Astrocyte of the spinal cord (primary cell): ENCODE results near the gene CORO2B.

Experiments
- DNase-seq: peaks from one replicate; pipeline ENCODE4 v3.0.0; 2011; ENCODE audit warnings: low read depth, low spot score
- H3K4me3 ChIP-seq: 2 replicates; pipeline ENCODE4 v1.5.1; 2011; ENCODE audit warnings: low read depth, mild to moderate bottlenecking, low read length, moderate library complexity
- CTCF ChIP-seq: IDR thresholded peaks from 2 replicates; pipeline ENCODE4 v1.5.1; 2012; ENCODE audit warnings: low read depth, mild to moderate bottlenecking, low read length, inconsistent platforms
- in situ Hi-C: cut with HindIII; loops from 2 replicates; pipeline ENCODE4 v1.10.0; 2017; ENCODE audit warnings: low sequenced_read_pairs

Gene CORO2B

GRCh38 chr15:68725736-68726135 is 146.9 kb downstream of the CORO2B start:
- no peak for DNase-seq
- no peak for TF ChIP-seq CTCF
- in situ Hi-C loops, result no loop called here
- no peak overlapping the region for H3K4me3 ChIP-seq

GRCh38 chr15:68726246-68726645 is 147.5 kb downstream of the CORO2B start:
- in situ Hi-C loops, result no loop called here
- no peak overlapping the region for H3K4me3 ChIP-seq
- DNase-seq, result no peak
- TF ChIP-seq CTCF, result no peak

- TF ChIP-seq CTCF, result no peak
- no peak overlapping the region for H3K4me3 ChIP-seq
- in situ Hi-C loops, result no loop called here
- peak; percentile 22 for DNase-seq
Measured at GRCh38 chr15:68729789-68730411, 151.1 kb downstream of the CORO2B start.

GRCh38 chr15:68730471-68730919 is 151.7 kb downstream of the CORO2B start:
- DNase-seq, result peak; percentile 31

GRCh38 chr15:68730976-68731897 is 152.4 kb downstream of the CORO2B start:
- in situ Hi-C loops, result no loop called here
- no peak overlapping the region for H3K4me3 ChIP-seq
- DNase-seq, result no peak
- no peak for TF ChIP-seq CTCF

More at GRCh38 chr15:68730471-68730919, 151.7 kb downstream of the CORO2B start:
- peak; percentile 48 for TF ChIP-seq CTCF
- in situ Hi-C loops, result no loop called here
- no peak overlapping the region for H3K4me3 ChIP-seq

- TF ChIP-seq CTCF, result no peak
- in situ Hi-C loops, result no loop called here
- no peak for DNase-seq
- H3K4me3 ChIP-seq, result no peak overlapping the region
Measured at GRCh38 chr15:68732451-68732850, 153.7 kb downstream of the CORO2B start.
